ENCODE data around the gene NECAB2. TPM values are rescaled to one million over a fixed set of nuclear protein-coding genes. Genes with fewer than 3 reads are reported as not detected.
A peak's percentile ranks its signal among the peaks of the same experiment; 100 is the strongest.

Gene NECAB2
- total and polyA plus RNA-seq, 2 of the 8 experiments (the other 6 are each of a cell fraction or from before 2014, with no cell fraction given), result 3.6 to 4.2 TPM

GRCh38 chr16:83968306-83968851 lies 335 bp downstream of the NECAB2 start:
- Histone ChIP-seq H2BK15ac (ENCODE audit: low read length) (no peak overlapping the region), H3K4me3 (ENCODE audit: extremely low read depth in 1 of 4, insufficient read depth in 2 of 4, low read depth in 3 of 4, low read length in 4 of 4) (peak overlapping the region in 2 of 4 experiments; percentile 52 to 62; a peak in 4 of 8 replicates), H3K9ac (replicated peaks in 1 of 4; ENCODE audit: extremely low read depth in 1 of 4, low read depth in 3 of 4, low read length in 3 of 4) (no peak overlapping the region), H3K36me3 (ENCODE audit: control insufficient read depth in 2 of 4, insufficient read depth in 4 of 4, low read length in 3 of 4) (no peaks in the 10 kb centered on the region), H4K91ac (replicated peaks; ENCODE audit: insufficient read length, low read length) (no peak overlapping the region), H3K23me2 (ENCODE audit: low read depth, low read length) (peaks cover 11% of the 10 kb centered on the region; the same call in 1 of the 2 replicates), H3K79me1 (ENCODE audit: low read depth, low read length) (no peaks in the 10 kb centered on the region), H4K5ac (ENCODE audit: insufficient read length, low read depth, low read length) (no peak overlapping the region), H3K56ac (replicated peaks; ENCODE audit: insufficient read length, low read depth, low read length) (no peak overlapping the region), H3K79me2 (ENCODE audit: control insufficient read depth in 1 of 2, insufficient read depth in 2 of 2, low read length in 2 of 2) (no peaks in the 10 kb centered on the region), H2AFZ (ENCODE audit: low read length) (no peak overlapping the region), H3K23ac (ENCODE audit: insufficient read length) (no peak overlapping the region), H2BK5ac (ENCODE audit: low read depth, low read length) (no peak overlapping the region), H3K4me2 (ENCODE audit: insufficient read depth in 1 of 2, low read depth in 2 of 2, low read length in 2 of 2) (peak overlapping the region; percentile 76 to 79; a peak in 3 of 4 replicates), H3K27me3 (replicated peaks in 1 of 4; ENCODE audit: control insufficient read depth in 3 of 4, extremely low read depth in 1 of 4, insufficient read depth in 3 of 4, low read length in 3 of 4) (peaks cover 0 to 13% (median 9%) of the 10 kb centered on the region in 4 experiments; a peak in 6 of 7 replicates), H3K9me3 (ENCODE audit: insufficient read depth in 2 of 2, low read depth in 1 of 2, low read length in 1 of 2) (no peaks in the 10 kb centered on the region), H2BK20ac (ENCODE audit: low read length) (no peak overlapping the region), H3K4me1 (replicated peaks in 1 of 4; ENCODE audit: control insufficient read depth in 3 of 4, insufficient read depth in 4 of 4, low read length in 3 of 4) (peaks cover 0 to 11% (median 8%) of the 10 kb centered on the region in 4 experiments; a peak in 6 of 7 replicates), H2AK5ac (ENCODE audit: low read depth, low read length) (no peak overlapping the region), H3K27ac (ENCODE audit: low read depth, low read length) (no peak overlapping the region), H3K4ac (replicated peaks; ENCODE audit: insufficient read length, low read depth, low read length) (no peak overlapping the region), H2BK120ac (replicated peaks; ENCODE audit: low read depth, low read length) (no peak overlapping the region), H3K14ac (ENCODE audit: insufficient read length) (no peak overlapping the region), H4K20me1 (replicated peaks in 1 of 2; ENCODE audit: control insufficient read depth in 1 of 2, insufficient read depth in 2 of 2, low read length in 2 of 2) (peaks cover 0 to 3% of the 10 kb centered on the region in 2 experiments), H4K8ac (ENCODE audit: extremely low read depth, insufficient read depth, low read length) (0 out of 2 replicates have a peak overlapping the region, but pooled peaks have one; percentile 15), H2BK12ac (ENCODE audit: low read depth, low read length) (no peak overlapping the region), H3K18ac (ENCODE audit: extremely low read depth, low read length) (no peak overlapping the region)
- POLR2A ChIA-PET (ENCODE audit: partially characterized antibody), result no interaction called here
- WGBS, 2 experiments (ENCODE audit: extremely low coverage in 1 of 2, insufficient coverage in 1 of 2, insufficient read length in 1 of 2, insufficient replicate concordance in 2 of 2, low coverage in 1 of 2, low lambda C conversion rate in 2 of 2, missing lambda C conversion rate in 1 of 2), result no CpG with 5 or more reads among the region's 87 CpGs
- CTCF ChIA-PET (ENCODE audit: partially characterized antibody), result no interaction called here
- FAIRE-seq (no peak), DNase-seq (ENCODE audit: low read depth in 1 of 2, low spot score in 2 of 2) (no peak)
- no peak for TF ChIP-seq TBP (IDR thresholded peaks at IDR 0.05; ENCODE audit: low read depth, low read length)
- TF ChIP-seq KDM5A (IDR thresholded peaks at IDR 0.05; ENCODE audit: low read length), result no peak
- TF ChIP-seq NANOG (IDR thresholded peaks at IDR 0.05; ENCODE audit: insufficient read depth, low read depth, low read length, poor library complexity, severe bottlenecking), result no peak
- no peak for TF ChIP-seq KDM4A (IDR thresholded peaks at IDR 0.05; ENCODE audit: low read depth, low read length, severe bottlenecking)
- no peak for TF ChIP-seq PHF8 (conservative IDR thresholded peaks at IDR 0.05; ENCODE audit: low read depth, low read length)
- no peak for TF ChIP-seq SP2 (IDR thresholded peaks at IDR 0.05; ENCODE audit: low read length)
- TF ChIP-seq RBBP5 (IDR thresholded peaks at IDR 0.05; ENCODE audit: borderline replicate concordance, low read depth, low read length), result no peak
- TF ChIP-seq CTBP2 (IDR thresholded peaks at IDR 0.05; ENCODE audit: borderline replicate concordance, insufficient read depth, insufficient read length, low read length), result no peak
- TF ChIP-seq SIN3A (conservative IDR thresholded peaks at IDR 0.05 in 1 of 2, IDR thresholded peaks at IDR 0.05 in 1 of 2; ENCODE audit: low read depth in 1 of 2, low read length in 2 of 2), result no peak
- no peak for TF ChIP-seq NRF1 (IDR thresholded peaks at IDR 0.05; ENCODE audit: low read depth, low read length)
- TF ChIP-seq ASH2L (IDR thresholded peaks at IDR 0.05; ENCODE audit: low read length), result no peak
